Measurements from ENCODE around the gene GARRE1. TPM values are rescaled to one million over a fixed set of nuclear protein-coding genes. Genes with fewer than 3 reads are reported as not detected.

The GARRE1 gene
- total RNA-seq, 2 experiments from 2014 or later = 16.1 to 16.6 TPM

GRCh38 chr19:34299576-34299975 is 45.2 kb downstream of the GARRE1 start:
- Mint-ChIP-seq H3K4me1 (no peaks in the 10 kb centered on the region), H3K9me3 (no peaks in the 10 kb centered on the region), H3K27ac (no peak overlapping the region), H3K36me3 (ENCODE audit: low read depth) (peaks cover 5% of the 10 kb centered on the region), H3K4me3 (no peak overlapping the region), H3K27me3 (no peaks in the 10 kb centered on the region)
- DNase-seq = no peak
- ChIA-PET CTCF (no interaction called here), POLR2A (no interaction called here)

GRCh38 chr19:34300380-34300779 is 46.0 kb downstream of the GARRE1 start:
- POLR2A ChIA-PET = no interaction called here
- Mint-ChIP-seq H3K9me3 (no peaks in the 10 kb centered on the region), H3K27me3 (no peaks in the 10 kb centered on the region), H3K4me3 (no peak overlapping the region), H3K27ac (no peak overlapping the region), H3K36me3 (ENCODE audit: low read depth) (peaks cover 5% of the 10 kb centered on the region), H3K4me1 (no peaks in the 10 kb centered on the region)
- DNase-seq = no peak
- CTCF ChIA-PET = no interaction called here

GRCh38 chr19:34300962-34301361 is 46.6 kb downstream of the GARRE1 start:
- no peak for DNase-seq
- Mint-ChIP-seq H3K36me3 (ENCODE audit: low read depth) (peaks cover 11% of the 10 kb centered on the region), H3K4me1 (peaks cover 3% of the 10 kb centered on the region), H3K4me3 (no peak overlapping the region), H3K27ac (no peak overlapping the region), H3K27me3 (no peaks in the 10 kb centered on the region), H3K9me3 (no peaks in the 10 kb centered on the region)
- CTCF ChIA-PET = interaction anchor here (0.6 to 0.9 kb wide), 2 partner anchors 8 to 12 kb away, joined by 4 to 5 read pairs; no protein-coding TSS in a partner anchor
- POLR2A ChIA-PET = no interaction called here

Other genes with a start within 250 kb of the GARRE1 start
- gene LSM14A, start 82.0 kb upstream of the GARRE1 start, total RNA-seq = 100 to 1,000 TPM; 141 to 146 TPM
- 100 to 1,000 TPM; 404 to 442 TPM for gene GPI, start 110.6 kb downstream of the GARRE1 start, total RNA-seq
- 10 to 100 TPM in 1 of 2 experiments, 1 to 10 TPM in 1; 9.4 to 13.4 TPM for gene PDCD2L, start 149.8 kb downstream of the GARRE1 start, total RNA-seq
- gene UBA2, start 173.8 kb downstream of the GARRE1 start, total RNA-seq = 100 to 1,000 TPM; 116 to 140 TPM
- 1 to 10 TPM in 1 of 2 experiments, under 1 TPM in 1; 0.69 to 1.0 TPM for gene WTIP, start 227.2 kb downstream of the GARRE1 start, total RNA-seq